Naive thymus-derived CD8-positive, alpha-beta T cell (primary cell): Measurements from ENCODE around the gene ING5. TPM values are rescaled to one million over a fixed set of nuclear protein-coding genes. Genes with fewer than 3 reads are reported as not detected.
A peak's percentile ranks its signal among the peaks of the same experiment; 100 is the strongest.

Experiments used
- ATAC-seq, 2 donors: fragments of 150-1000 bp; cut with Tn5 transposase in 1 of 2; sonication (Bioruptor Pico), chemical (Tn5 transposase) in 1 of 2; 1 replicate in 1 of 2; 2 replicates in 1 of 2; pipeline ENCODE4 v1.10.0; 2021; ENCODE audit warnings: mild to moderate bottlenecking in 2 of 2, moderate library complexity in 2 of 2
- POLR2A ChIA-PET: fragments of 350-600 bp; sonication (Branson Sonifier 250); formaldehyde crosslinking; loops from one replicate; lab custom pipeline; 2021; ENCODE audit warnings: antibody characterized with exemption; lab: Charles Lee
- DNase-seq, 10 donors: peaks; one replicate each; pipeline versions ENCODE4 v3.0.0 to v3.0.0-alpha.2; 2020 to 2022
- H3K27ac Mint-ChIP-seq, 10 donors: one replicate each; pipeline ENCODE4 v1.8.0; 2020 to 2022; ENCODE audit warnings: mild to moderate bottlenecking in 10 of 10, mixed read lengths in 10 of 10, moderate library complexity in 4 of 10, inconsistent platforms in 1 of 10
- H3K27me3 Mint-ChIP-seq, 5 donors: one replicate each; pipeline ENCODE4 v1.8.0; 2021 to 2022; ENCODE audit warnings: mixed read lengths in 5 of 5
- H3K36me3 Mint-ChIP-seq, 3 donors: one replicate each; pipeline ENCODE4 v1.8.0; 2020 to 2022; ENCODE audit warnings: mixed read lengths in 3 of 3, mild to moderate bottlenecking in 2 of 3, inconsistent platforms in 1 of 3
- H3K4me1 Mint-ChIP-seq, 4 donors: one replicate each; pipeline ENCODE4 v1.8.0; 2021 to 2022; ENCODE audit warnings: mixed read lengths in 4 of 4
- H3K4me3 Mint-ChIP-seq, 10 donors: one replicate each; pipeline ENCODE4 v1.8.0; 2020 to 2022; ENCODE audit warnings: mild to moderate bottlenecking in 10 of 10, mixed read lengths in 10 of 10, moderate library complexity in 6 of 10, inconsistent platforms in 1 of 10
- H3K9me3 Mint-ChIP-seq, 9 donors: one replicate each; pipeline ENCODE4 v1.8.0; 2020 to 2022; ENCODE audit warnings: mixed read lengths in 9 of 9, mild to moderate bottlenecking in 3 of 9, inconsistent platforms in 1 of 9, moderate library complexity in 1 of 9
- polyA plus RNA-seq, 3 donors: library from polyadenylated mRNA; unstranded; fragments of 300-500 nt; fragmentation: Illumina TruSeq; gene quantifications; one replicate each; pipeline ENCODE4 v1.2.3, GENCODE V29; 2021
- total RNA-seq, 8 experiments: library from RNA in 2 of 8; stranded (reverse) in 2 of 8; gene quantifications; one replicate each; pipeline ENCODE4 v1.2.3 and lab custom pipeline; 2021 to 2026

Gene ING5
- total and polyA plus RNA-seq, 5 experiments from 2014 or later: 16.4 to 80.8 (median 23.5) TPM

GRCh38 chr2:241692448-241692847, 9.4 kb upstream of the ING5 start:
- DNase-seq (no peak), ATAC-seq (no peak)
- Mint-ChIP-seq H3K36me3 (peaks cover 0 to 39% (median 1%) of the 10 kb centered on the region in 3 donors), H3K27ac (peak overlapping the region in 1 of 10 donors; percentile 15), H3K4me3 (no peak overlapping the region), H3K4me1 (peaks cover 10 to 26% (median 22%) of the 10 kb centered on the region in 4 donors), H3K27me3 (no peaks in the 10 kb centered on the region), H3K9me3 (no peaks in the 10 kb centered on the region)
- POLR2A ChIA-PET: interaction anchor here (0.5 to 1.5 kb wide), 4 partner anchors 10 to 374 kb away, joined by 3 to 6 read pairs (median 4); partner anchors contain the start of gene ING5

GRCh38 chr2:241695651-241696050, 6.2 kb upstream of the ING5 start:
- DNase-seq (no peak), ATAC-seq (no peak)
- Mint-ChIP-seq H3K27me3 (no peaks in the 10 kb centered on the region), H3K4me1 (peaks cover under 1 to 13% (median 6%) of the 10 kb centered on the region in 4 donors), H3K36me3 (peaks cover 0 to 30% (median 1%) of the 10 kb centered on the region in 3 donors), H3K27ac (peak overlapping the region in 2 of 10 donors; percentile 14 to 67), H3K9me3 (no peaks in the 10 kb centered on the region), H3K4me3 (no peak overlapping the region)
- POLR2A ChIA-PET: interaction anchor here (1.2 kb wide), 1 partner anchor 9 kb away, joined by 4 read pairs; the partner anchor contains the start of gene DTYMK

DNA sequence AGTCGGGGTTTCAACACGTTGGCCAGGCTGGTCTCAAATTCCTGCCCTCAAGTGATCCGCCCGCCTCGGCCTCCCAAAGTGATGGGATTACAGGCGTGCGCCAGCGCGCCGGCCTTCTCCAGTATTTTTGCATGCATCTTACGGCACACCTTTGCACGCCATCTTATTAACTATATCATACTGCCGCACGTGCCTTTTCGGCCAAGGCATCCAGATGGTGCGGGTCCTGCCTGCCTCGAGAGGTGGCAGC, 765 bp upstream of the ING5 start:
- ATAC-seq: no peak
- Mint-ChIP-seq H3K27ac (peak overlapping the region; percentile 54 to 95 (median 90)), H3K9me3 (no peaks in the 10 kb centered on the region), H3K4me3 (peak overlapping the region; percentile 80 to 94 (median 91)), H3K36me3 (peaks cover 5 to 15% (median 6%) of the 10 kb centered on the region in 3 donors), H3K4me1 (peaks cover 16 to 33% (median 25%) of the 10 kb centered on the region in 4 donors), H3K27me3 (no peaks in the 10 kb centered on the region)
- POLR2A ChIA-PET: interaction anchor here (0.6 to 7.1 kb wide), 11 partner anchors 9 to 593 kb away, joined by 3 to 116 read pairs (median 5); partner anchors contain the start of genes D2HGDH, DTYMK, HDLBP and SEPTIN2
- DNase-seq: no peak

DNA sequence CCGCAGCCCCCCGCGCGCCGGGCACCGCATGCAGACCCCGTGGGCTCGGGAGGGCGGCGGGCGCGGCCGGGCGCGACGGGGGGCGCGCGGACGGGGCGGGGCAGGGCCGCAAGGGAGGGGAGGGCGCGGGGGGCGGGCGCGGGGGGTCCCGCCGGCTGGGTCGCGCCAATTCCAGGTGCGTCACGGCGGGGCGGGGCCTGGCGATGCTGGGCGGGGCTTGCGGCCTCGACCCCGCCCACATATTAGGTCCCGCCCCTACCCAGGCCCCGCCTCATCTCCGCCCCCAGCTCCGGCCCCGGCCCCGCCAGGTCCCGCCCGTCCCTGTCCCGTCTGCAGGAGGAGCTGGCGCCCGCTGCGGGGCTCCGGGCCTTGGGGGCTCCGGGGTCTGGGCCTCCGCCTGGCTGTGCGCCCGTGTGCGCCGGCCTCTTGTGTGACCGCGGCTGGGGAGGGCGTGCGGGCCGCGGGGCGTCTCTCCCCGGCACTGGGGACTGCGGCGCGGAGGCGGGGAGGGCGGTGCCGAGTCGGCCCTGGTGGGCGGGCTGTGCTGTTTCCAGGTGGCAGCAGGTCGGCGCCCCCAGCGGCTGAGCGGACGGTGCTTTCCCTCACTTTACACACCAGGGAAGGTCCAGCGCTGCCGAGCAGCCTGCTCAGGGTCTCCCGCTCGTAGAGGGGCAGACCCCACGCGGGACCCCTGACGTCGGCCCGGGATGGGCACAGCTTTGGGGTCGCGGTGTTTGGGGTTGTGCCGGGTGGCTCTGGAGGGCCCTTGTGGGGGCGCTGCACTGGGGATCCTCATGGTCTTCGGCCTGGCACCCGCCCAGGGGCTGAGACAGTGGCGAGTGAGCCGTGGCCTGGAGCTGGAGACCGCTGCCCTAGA, 554 bp downstream of the ING5 start:
- no peaks in the 10 kb centered on the region for H3K27me3 Mint-ChIP-seq
- H3K36me3 Mint-ChIP-seq: peaks cover 6 to 28% (median 19%) of the 10 kb centered on the region in 3 donors
- no peaks in the 10 kb centered on the region for H3K9me3 Mint-ChIP-seq
- peak; percentile 81 to 96 (median 90) for DNase-seq
- POLR2A ChIA-PET: interaction anchor here (0.6 to 7.1 kb wide), 16 partner anchors 11 to 1141 kb away, joined by 3 to 116 read pairs (median 6); partner anchors contain the start of genes ATG4B, D2HGDH, DTYMK and HDLBP
- peak overlapping the region; percentile 66 to 93 (median 88) for H3K27ac Mint-ChIP-seq
- H3K4me3 Mint-ChIP-seq: peak overlapping the region; percentile 76 to 92 (median 84)
- H3K4me1 Mint-ChIP-seq: peaks cover 16 to 34% (median 26%) of the 10 kb centered on the region in 4 donors
- peak; percentile 73 to 75 for ATAC-seq

GRCh38 chr2:241703032-241703604, 1.3 kb downstream of the ING5 start:
- H3K36me3 Mint-ChIP-seq: peaks cover 6 to 35% (median 21%) of the 10 kb centered on the region in 3 donors

GRCh38 chr2:241706537-241706936, 4.7 kb downstream of the ING5 start:
- ATAC-seq: no peak
- H3K9me3 Mint-ChIP-seq: no peaks in the 10 kb centered on the region
- H3K4me1 Mint-ChIP-seq: peaks cover 15 to 21% (median 18%) of the 10 kb centered on the region in 4 donors
- H3K27ac Mint-ChIP-seq: no peak overlapping the region
- no peaks in the 10 kb centered on the region for H3K27me3 Mint-ChIP-seq
- peaks cover 17 to 64% (median 39%) of the 10 kb centered on the region in 3 donors for H3K36me3 Mint-ChIP-seq
- no peak for DNase-seq
- POLR2A ChIA-PET: interaction anchor here (0.6 to 0.7 kb wide), 6 partner anchors 9 to 154 kb away, joined by 3 to 6 read pairs (median 3); partner anchors contain the start of gene DTYMK
- no peak overlapping the region for H3K4me3 Mint-ChIP-seq

More at GRCh38 chr2:241703032-241703604, 1.3 kb downstream of the ING5 start:
- peaks cover 15 to 34% (median 26%) of the 10 kb centered on the region in 4 donors for H3K4me1 Mint-ChIP-seq
- no peaks in the 10 kb centered on the region for H3K9me3 Mint-ChIP-seq
- POLR2A ChIA-PET: interaction anchor here (1.0 to 7.1 kb wide), 8 partner anchors 15 to 178 kb away, joined by 3 to 116 read pairs (median 14); partner anchors contain the start of genes ATG4B, D2HGDH, DTYMK and THAP4
- ATAC-seq (no peak), DNase-seq (no peak)
- peak overlapping the region; percentile 66 to 93 (median 88) for H3K27ac Mint-ChIP-seq
- H3K27me3 Mint-ChIP-seq: no peaks in the 10 kb centered on the region
- peak overlapping the region; percentile 76 to 92 (median 84) for H3K4me3 Mint-ChIP-seq

DNA sequence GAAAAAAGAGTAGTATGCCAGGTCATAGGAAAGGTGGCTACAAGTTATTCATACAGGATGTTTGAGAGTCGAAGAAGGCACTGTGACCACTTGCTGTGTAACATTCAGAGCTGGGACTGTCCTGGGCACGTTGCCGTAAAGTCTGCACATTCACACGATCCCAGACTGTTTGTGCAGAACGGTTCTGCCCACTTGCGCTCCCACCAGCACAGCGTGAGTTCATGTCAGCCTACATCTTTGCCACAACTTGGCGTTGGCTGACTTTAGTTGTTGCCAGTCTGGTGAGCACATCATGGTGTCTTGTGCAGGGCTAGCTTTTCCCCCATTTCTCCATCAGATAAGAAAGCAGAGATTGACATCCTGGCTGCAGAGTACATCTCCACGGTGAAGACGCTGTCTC, 7.0 kb downstream of the ING5 start:
- ATAC-seq: no peak
- POLR2A ChIA-PET: no interaction called here
- Mint-ChIP-seq H3K36me3 (peaks cover 17 to 81% (median 48%) of the 10 kb centered on the region in 3 donors), H3K4me3 (no peak overlapping the region), H3K27me3 (no peaks in the 10 kb centered on the region), H3K4me1 (peaks cover 6 to 10% (median 8%) of the 10 kb centered on the region in 4 donors), H3K27ac (no peak overlapping the region), H3K9me3 (no peaks in the 10 kb centered on the region)
- no peak for DNase-seq

- POLR2A ChIA-PET: interaction anchor here (0.6 kb wide), 1 partner anchor 28 kb away, joined by 3 read pairs; no protein-coding TSS in a partner anchor
- H3K9me3 Mint-ChIP-seq: peaks cover 0 to 4% (median 0%) of the 10 kb centered on the region in 9 donors
- ATAC-seq (no peak), DNase-seq (no peak)
- H3K36me3 Mint-ChIP-seq: peaks cover 0 to 68% (median 30%) of the 10 kb centered on the region in 3 donors
- H3K4me3 Mint-ChIP-seq: no peak overlapping the region
- peaks cover 0 to 5% (median under 1%) of the 10 kb centered on the region in 4 donors for H3K4me1 Mint-ChIP-seq
- no peaks in the 10 kb centered on the region for H3K27me3 Mint-ChIP-seq
- no peak overlapping the region for H3K27ac Mint-ChIP-seq
These were observed 17.3 kb downstream of the ING5 start for GRCh38 chr2:241719093-241719492.

- H3K36me3 Mint-ChIP-seq: peaks cover 0 to 59% (median 23%) of the 10 kb centered on the region in 3 donors
- DNase-seq (no peak), ATAC-seq (no peak)
- peaks cover 0 to 5% (median under 1%) of the 10 kb centered on the region in 4 donors for H3K4me1 Mint-ChIP-seq
- POLR2A ChIA-PET: no interaction called here
- H3K9me3 Mint-ChIP-seq: peaks cover 0 to 4% (median 0%) of the 10 kb centered on the region in 9 donors
- H3K27ac Mint-ChIP-seq: no peak overlapping the region
- H3K27me3 Mint-ChIP-seq: no peaks in the 10 kb centered on the region
- no peak overlapping the region for H3K4me3 Mint-ChIP-seq
These were observed 18.3 kb downstream of the ING5 start for GRCh38 chr2:241720099-241720498.

- peaks cover 0 to 59% (median 23%) of the 10 kb centered on the region in 3 donors for H3K36me3 Mint-ChIP-seq
- H3K27me3 Mint-ChIP-seq: no peaks in the 10 kb centered on the region
- POLR2A ChIA-PET: no interaction called here
- no peak for DNase-seq
- no peak overlapping the region for H3K4me3 Mint-ChIP-seq
- ATAC-seq: no peak
- H3K4me1 Mint-ChIP-seq: peaks cover 0 to 5% (median 1%) of the 10 kb centered on the region in 4 donors
- no peak overlapping the region for H3K27ac Mint-ChIP-seq
- H3K9me3 Mint-ChIP-seq: peaks cover 0 to 4% (median 0%) of the 10 kb centered on the region in 9 donors
These were observed 18.7 kb downstream of the ING5 start for GRCh38 chr2:241720560-241720959.

- Mint-ChIP-seq H3K4me3 (no peak overlapping the region), H3K36me3 (peaks cover 0 to 49% (median 20%) of the 10 kb centered on the region in 3 donors), H3K9me3 (peaks cover 0 to 4% (median 0%) of the 10 kb centered on the region in 9 donors), H3K4me1 (peaks cover 0 to 5% (median under 1%) of the 10 kb centered on the region in 4 donors), H3K27ac (peak overlapping the region in 2 of 10 donors; percentile 28 to 77), H3K27me3 (no peaks in the 10 kb centered on the region)
- POLR2A ChIA-PET: no interaction called here
- DNase-seq (no peak), ATAC-seq (no peak)
These were observed 20.0 kb downstream of the ING5 start for GRCh38 chr2:241721852-241722251.

DNA sequence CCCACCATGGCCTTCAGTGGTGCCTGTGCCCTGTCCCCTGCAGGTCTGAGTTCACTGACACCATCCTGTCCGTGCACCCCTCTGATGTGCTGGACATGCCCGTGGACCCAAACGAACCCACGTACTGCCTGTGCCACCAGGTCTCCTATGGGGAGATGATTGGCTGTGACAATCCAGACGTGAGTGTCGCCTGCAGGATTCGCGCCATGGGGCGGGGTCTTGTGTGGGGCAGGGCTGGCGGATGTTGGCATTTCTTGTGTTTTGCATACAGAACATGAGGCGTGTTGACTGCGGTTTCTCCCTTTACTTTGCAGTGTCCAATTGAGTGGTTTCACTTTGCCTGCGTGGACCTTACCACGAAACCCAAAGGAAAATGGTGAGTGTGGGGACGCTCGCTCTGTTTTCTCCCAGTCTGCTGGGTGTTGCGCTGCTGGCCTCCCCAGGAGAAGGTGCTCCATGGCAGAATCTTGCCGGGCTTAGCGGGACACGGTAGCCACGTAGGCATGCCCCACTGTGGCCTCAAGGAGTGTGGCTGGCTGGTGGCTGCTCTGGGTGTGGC, 21.1 kb downstream of the ING5 start:
- no peak for ATAC-seq
- POLR2A ChIA-PET: no interaction called here
- peaks cover 0 to 4% (median 0%) of the 10 kb centered on the region in 9 donors for H3K9me3 Mint-ChIP-seq
- no peak overlapping the region for H3K27ac Mint-ChIP-seq
- H3K36me3 Mint-ChIP-seq: peaks cover 0 to 38% (median 20%) of the 10 kb centered on the region in 3 donors
- H3K4me3 Mint-ChIP-seq: no peak overlapping the region
- peaks cover 0 to 5% (median 0%) of the 10 kb centered on the region in 4 donors for H3K4me1 Mint-ChIP-seq
- no peak for DNase-seq
- no peaks in the 10 kb centered on the region for H3K27me3 Mint-ChIP-seq
